Measurements from ENCODE around the gene FAM221B.

Gene FAM221B

GRCh38 chr9:35814841-35815543 lies 13.5 kb downstream of the FAM221B start, which contains the start of gene HINT2:
TSS of gene HINT2 (minus strand) at chr9:35815042. CDS start at chr9:35814979, 63 bp downstream.
- peak; percentile 98 for DNase-seq

GRCh38 chr9:35814106-35814840 lies 14.3 kb downstream of the FAM221B start:
- DNase-seq, result peak; percentile 29

- DNase-seq, result no peak
Observed at GRCh38 chr9:35813434-35814105, 15.0 kb downstream of the FAM221B start.

GRCh38 chr9:35812025-35812602 lies 16.4 kb downstream of the FAM221B start, which contains the start of gene SPAG8:
TSS of gene SPAG8 (minus strand) at chr9:35812262. CDS start at chr9:35812147, 115 bp downstream.
- DNase-seq, result peak; percentile 86

GRCh38 chr9:35811381-35812024 lies 17.0 kb downstream of the FAM221B start:
- no peak for DNase-seq

- no peak for DNase-seq
Observed at GRCh38 chr9:35810122-35810521, 18.4 kb downstream of the FAM221B start.

GRCh38 chr9:35808433-35808832 lies 20.1 kb downstream of the FAM221B start:
- DNase-seq, result no peak

GRCh38 chr9:35806101-35806500 lies 22.4 kb downstream of the FAM221B start:
- no peak for DNase-seq

GRCh38 chr9:35801328-35802128 lies 27.0 kb downstream of the FAM221B start:
- DNase-seq, result no peak

- no peak for DNase-seq
Observed at GRCh38 chr9:35800530-35800929, 28.0 kb downstream of the FAM221B start.

GRCh38 chr9:35798658-35799374 lies 29.7 kb downstream of the FAM221B start:
- no peak for DNase-seq

GRCh38 chr9:35797311-35798109 lies 31.0 kb downstream of the FAM221B start:
- DNase-seq, result no peak

GRCh38 chr9:35795695-35796094 lies 32.8 kb downstream of the FAM221B start:
- no peak for DNase-seq

GRCh38 chr9:35793461-35793860 lies 35.1 kb downstream of the FAM221B start:
- no peak for DNase-seq

- no peak for DNase-seq
Observed at GRCh38 chr9:35792826-35793225, 35.7 kb downstream of the FAM221B start.

GRCh38 chr9:35792024-35792813 lies 36.3 kb downstream of the FAM221B start:
- DNase-seq, result no peak

GRCh38 chr9:35791297-35791921 lies 37.1 kb downstream of the FAM221B start, which contains the start of gene NPR2:
TSS of gene NPR2 (plus strand) at chr9:35791591. CDS start at chr9:35792409, 818 bp downstream.
- no peak for DNase-seq

GRCh38 chr9:35790385-35791296 lies 37.9 kb downstream of the FAM221B start:
- DNase-seq, result peak; percentile 45

Data from NCI-H510A treated with DMSO at 0.1 percent for 48 hours (cell line).